Neuron (in vitro differentiated cells): ENCODE measurements around the gene ZNF184.
"Not testable (repeated sequence)": the region's sequence is repeated elsewhere in the genome, so short reads cannot be mapped to it uniquely, and the experiment has no call there.

Source experiments
- H2AFZ ChIP-seq: one replicate; pipeline ENCODE4 v1.6.1; 2013; ENCODE audit warnings: low read depth, mild to moderate bottlenecking, inconsistent platforms, low read length, moderate library complexity
- H3K27me3 ChIP-seq: one replicate; pipeline ENCODE4 v1.6.1; 2013; ENCODE audit warnings: low read length; ENCODE audit not compliant: insufficient read depth
- H3K36me3 ChIP-seq: one replicate; pipeline ENCODE4 v1.6.1; 2013; ENCODE audit warnings: low read length; ENCODE audit not compliant: insufficient read depth
- H3K4me1 ChIP-seq: one replicate; pipeline ENCODE4 v1.6.1; 2013; ENCODE audit warnings: low read length; ENCODE audit not compliant: insufficient read depth
- H3K4me3 ChIP-seq: 2 replicates; pipeline ENCODE4 v1.5.1; 2013; ENCODE audit warnings: mild to moderate bottlenecking, low read length, moderate library complexity
- H3K9me3 ChIP-seq: one replicate; pipeline ENCODE4 v1.6.1; 2013; ENCODE audit warnings: low read length

The ZNF184 gene

DNA sequence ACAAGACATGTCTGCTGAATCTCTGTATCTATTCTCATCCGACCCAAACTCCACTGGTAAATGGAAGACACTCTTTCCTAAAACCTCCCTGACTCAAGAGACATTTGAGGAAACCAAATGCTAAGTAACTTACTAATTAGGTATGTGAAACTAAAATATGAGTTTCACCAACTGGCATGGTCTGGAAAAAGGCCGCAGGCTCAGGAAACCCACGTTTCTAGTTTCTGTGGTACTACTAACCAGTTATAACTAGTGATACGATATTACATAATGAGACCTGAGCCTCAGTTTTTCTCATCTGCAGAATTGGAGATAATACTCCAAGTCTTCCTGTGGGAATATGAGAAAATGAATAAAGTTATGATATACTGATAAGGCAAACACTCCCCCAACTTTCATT lies 44.4 kb downstream of the ZNF184 start:
- H3K36me3 ChIP-seq = no peaks in the 10 kb centered on the region
- H3K4me3 ChIP-seq = no peak overlapping the region
- no peaks in the 10 kb centered on the region for H3K4me1 ChIP-seq
- H3K9me3 ChIP-seq = peaks cover 3% of the 10 kb centered on the region
- no peak overlapping the region for H2AFZ ChIP-seq
- H3K27me3 ChIP-seq = no peaks in the 10 kb centered on the region

DNA sequence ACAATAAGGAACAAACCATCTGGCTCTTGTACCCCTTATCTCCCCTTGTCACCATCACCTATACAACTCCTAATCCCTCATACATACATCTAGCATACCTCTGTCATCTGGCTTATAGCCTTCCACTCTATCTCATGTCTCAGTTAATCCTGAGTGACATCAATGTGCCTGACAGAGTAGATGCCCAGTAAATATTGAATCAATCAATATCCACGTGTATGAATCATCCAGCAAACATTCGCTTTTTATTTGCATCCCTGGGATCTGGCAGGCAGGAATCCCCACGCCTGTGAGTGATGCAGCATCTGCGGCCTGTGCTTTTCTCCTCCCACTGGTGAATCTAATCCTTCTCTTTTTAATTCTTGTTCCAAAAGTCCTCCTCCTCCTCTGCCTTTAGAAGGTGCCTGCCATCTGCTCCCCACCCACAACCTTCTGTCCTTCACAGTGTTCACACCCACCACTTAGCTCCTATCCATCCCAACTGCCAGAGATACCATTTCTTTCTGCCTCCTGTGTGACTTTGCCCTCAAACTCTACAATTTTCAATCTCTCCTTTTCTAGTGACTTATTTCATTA lies 46.8 kb downstream of the ZNF184 start:
- Histone ChIP-seq H3K27me3 (no peaks in the 10 kb centered on the region), H3K4me1 (no peaks in the 10 kb centered on the region), H3K4me3 (no peak overlapping the region), H3K36me3 (no peaks in the 10 kb centered on the region), H3K9me3 (peaks cover 2% of the 10 kb centered on the region), H2AFZ (no peak overlapping the region)

DNA sequence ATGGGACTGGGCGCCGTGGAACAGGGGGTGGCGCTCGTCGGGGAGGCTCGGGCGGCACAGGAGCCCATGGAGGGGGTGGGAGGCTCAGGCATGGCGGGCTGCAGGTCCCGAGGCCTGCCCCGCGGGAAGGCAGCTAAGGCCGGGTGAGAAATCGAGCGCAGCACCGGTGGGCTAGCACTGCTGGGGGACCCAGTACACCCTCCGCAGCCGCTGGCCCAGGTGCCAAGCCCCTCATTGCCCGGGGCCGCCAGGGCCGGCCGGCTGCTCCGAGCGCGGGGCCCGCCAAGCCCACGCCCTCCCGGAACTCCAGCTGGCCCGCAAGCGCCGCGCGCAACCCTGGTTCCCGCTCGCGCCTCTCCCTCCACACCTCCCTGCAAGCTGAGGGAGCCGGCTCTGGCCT lies 48.1 kb downstream of the ZNF184 start:
- not testable (repeated sequence) for H2AFZ ChIP-seq, H3K36me3 ChIP-seq, H3K4me1 ChIP-seq, H3K27me3 ChIP-seq, H3K4me3 ChIP-seq, H3K9me3 ChIP-seq

DNA sequence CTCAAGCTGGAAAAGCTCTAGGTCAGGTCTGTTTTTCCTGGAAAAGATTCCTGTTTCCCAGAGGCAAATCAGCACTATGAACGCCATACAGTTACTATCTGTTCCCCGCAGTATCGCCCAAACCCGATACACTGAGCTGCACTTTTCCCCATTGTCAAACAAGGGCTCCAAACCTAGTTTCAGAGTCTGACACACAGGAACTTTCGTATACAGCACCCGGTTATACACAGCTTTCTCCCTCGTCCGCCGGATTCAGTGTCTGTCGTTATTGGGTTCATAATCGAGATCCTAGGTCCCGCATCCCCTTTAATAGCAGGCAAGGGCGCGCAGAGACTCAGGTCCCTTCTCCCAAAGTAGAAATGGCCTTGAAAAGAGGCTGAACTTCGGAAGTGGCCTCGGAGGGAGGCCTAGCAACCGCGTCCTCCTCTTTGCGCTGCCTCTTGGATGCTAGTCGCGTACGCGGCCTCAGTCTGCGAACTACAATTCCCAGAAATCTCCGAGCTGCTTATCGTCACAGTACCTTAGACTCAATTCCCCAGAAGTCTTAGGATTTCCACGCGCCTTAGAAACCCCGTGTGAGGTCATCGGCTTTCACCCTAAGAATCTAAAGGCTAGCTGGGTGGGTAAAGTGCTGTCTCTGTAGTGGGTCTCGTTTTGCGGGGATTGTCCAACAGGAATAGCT lies 50.1 kb downstream of the ZNF184 start:
- H3K4me3 ChIP-seq = no peak overlapping the region

DNA sequence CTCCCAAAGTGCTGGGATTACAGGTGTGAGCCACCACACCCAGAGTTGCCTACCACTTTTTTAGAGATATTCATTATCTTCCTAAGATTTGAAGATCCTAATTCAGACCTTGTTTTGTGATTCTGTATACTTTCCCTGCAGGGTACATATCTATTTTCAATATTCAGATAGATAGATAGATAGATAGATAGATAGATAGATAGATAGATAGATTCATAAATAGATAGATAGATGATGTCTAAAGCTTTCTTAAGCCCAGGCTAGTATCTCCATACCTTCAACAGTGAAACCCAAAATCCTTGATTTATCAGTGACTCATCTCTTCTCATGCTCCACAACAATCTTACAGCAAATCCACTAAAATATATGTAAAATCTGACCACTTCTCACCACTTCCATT lies 53.5 kb downstream of the ZNF184 start:
- Histone ChIP-seq H3K27me3 (no peaks in the 10 kb centered on the region), H3K4me3 (no peak overlapping the region), H3K4me1 (no peaks in the 10 kb centered on the region)

More for the DNA sequence above, 50.1 kb downstream of the ZNF184 start:
- no peaks in the 10 kb centered on the region for H3K36me3 ChIP-seq
- no peaks in the 10 kb centered on the region for H3K9me3 ChIP-seq
- H3K4me1 ChIP-seq = no peaks in the 10 kb centered on the region
- H3K27me3 ChIP-seq = no peaks in the 10 kb centered on the region
- H2AFZ ChIP-seq = no peak overlapping the region

DNA sequence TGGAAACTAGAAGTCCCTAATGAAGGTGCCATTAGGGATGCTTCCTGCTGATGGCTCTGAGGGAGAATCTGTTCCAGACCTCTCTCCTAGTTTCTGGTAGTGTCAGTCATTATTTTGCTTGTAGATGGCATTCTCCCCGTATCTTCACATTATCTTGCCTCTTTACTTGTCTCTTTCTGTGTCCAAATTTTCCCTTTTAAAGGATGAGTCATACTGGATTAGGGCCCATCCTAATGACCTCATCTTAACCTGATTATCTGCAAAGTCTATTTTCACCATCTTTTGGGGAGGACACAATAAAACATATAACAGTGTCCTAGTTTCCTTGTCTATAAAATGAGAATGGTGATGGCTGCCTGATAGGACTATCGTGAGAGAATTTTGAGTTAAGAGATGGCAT lies 57.0 kb downstream of the ZNF184 start:
- no peak overlapping the region for H2AFZ ChIP-seq
- no peak overlapping the region for H3K4me3 ChIP-seq
- H3K27me3 ChIP-seq = no peaks in the 10 kb centered on the region
- no peaks in the 10 kb centered on the region for H3K9me3 ChIP-seq
- H3K36me3 ChIP-seq = no peaks in the 10 kb centered on the region
- H3K4me1 ChIP-seq = no peaks in the 10 kb centered on the region

More for the DNA sequence above, 53.5 kb downstream of the ZNF184 start:
- Histone ChIP-seq H2AFZ (no peak overlapping the region), H3K36me3 (no peaks in the 10 kb centered on the region), H3K9me3 (no peaks in the 10 kb centered on the region)

DNA sequence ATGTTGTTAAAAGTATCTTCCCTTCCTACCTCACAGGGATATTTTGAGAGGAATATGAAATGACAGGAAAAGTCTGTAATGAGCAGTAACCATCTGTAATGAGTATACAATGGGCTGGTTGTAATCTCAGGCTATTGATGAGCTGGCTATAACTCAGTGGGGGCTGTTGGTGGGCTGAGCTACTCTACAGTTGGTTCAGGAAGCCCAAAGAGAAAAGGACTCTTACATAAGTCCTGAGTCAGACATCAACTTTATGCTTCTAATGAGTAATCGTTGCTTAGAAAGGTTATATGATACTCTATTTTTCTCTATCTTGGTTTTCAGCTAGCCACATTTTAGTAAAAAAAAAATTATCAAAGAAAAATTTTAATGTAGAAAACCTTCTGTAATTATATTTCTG lies 57.9 kb downstream of the ZNF184 start:
- H3K4me1 ChIP-seq = no peaks in the 10 kb centered on the region
- no peaks in the 10 kb centered on the region for H3K36me3 ChIP-seq
- no peaks in the 10 kb centered on the region for H3K9me3 ChIP-seq
- no peak overlapping the region for H3K4me3 ChIP-seq
- no peak overlapping the region for H2AFZ ChIP-seq
- H3K27me3 ChIP-seq = no peaks in the 10 kb centered on the region

DNA sequence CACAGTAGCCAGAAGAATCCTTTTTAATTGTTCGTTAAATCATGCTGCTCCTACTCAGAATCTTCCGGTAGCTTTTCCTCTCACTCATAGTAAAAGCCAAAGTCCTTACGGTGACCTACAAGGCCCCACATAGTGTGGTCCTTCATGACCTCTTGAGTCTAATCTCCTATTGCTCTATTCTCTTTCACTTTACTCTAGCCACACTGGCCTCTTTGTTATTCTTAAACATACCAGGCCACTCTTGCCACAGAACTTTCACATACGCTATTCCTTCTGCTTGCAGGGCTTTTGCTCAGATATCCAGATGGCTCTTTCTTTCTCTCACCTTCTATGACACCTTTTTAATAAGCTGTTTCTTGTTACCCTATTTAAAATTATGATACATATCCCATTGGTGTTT lies 58.6 kb downstream of the ZNF184 start:
- H3K9me3 ChIP-seq = no peaks in the 10 kb centered on the region
- H3K4me1 ChIP-seq = no peaks in the 10 kb centered on the region
- no peak overlapping the region for H3K4me3 ChIP-seq
- H3K27me3 ChIP-seq = no peaks in the 10 kb centered on the region
- H3K36me3 ChIP-seq = no peaks in the 10 kb centered on the region
- H2AFZ ChIP-seq = no peak overlapping the region

DNA sequence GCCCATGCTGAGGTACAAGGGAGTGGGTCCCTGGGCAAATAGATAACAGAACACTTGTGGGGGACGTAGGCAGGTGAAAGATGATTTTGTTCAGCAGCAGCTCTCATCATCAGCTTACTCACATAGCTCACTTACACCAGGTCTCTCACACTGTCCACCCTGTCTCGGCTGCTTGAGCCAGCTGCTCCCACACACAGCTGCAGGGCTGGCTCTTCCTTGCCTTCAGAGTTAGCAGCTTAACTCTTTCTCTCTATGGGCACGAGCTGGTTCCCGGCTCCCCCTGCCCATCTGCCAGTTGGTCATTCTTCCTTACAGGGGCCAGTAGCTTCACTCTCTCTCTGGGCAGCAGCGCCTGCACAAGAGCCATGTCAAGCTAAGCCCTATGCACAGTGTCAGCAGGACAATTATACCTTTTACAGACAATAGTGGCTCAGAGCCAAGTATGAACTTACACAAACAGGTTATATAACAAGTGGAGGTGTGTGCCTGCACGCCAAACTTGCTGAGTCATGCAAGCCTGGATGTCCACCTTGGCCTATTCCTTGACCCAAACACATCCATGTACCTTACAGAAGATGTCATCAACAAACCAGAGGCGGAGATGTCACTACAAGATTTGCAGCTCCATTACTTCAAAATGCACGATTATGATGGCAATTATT lies 65.6 kb downstream of the ZNF184 start:
- H3K4me3 ChIP-seq = no peak overlapping the region
- no peak overlapping the region for H2AFZ ChIP-seq
- peaks cover 3% of the 10 kb centered on the region for H3K9me3 ChIP-seq
- H3K36me3 ChIP-seq = no peaks in the 10 kb centered on the region
- no peaks in the 10 kb centered on the region for H3K4me1 ChIP-seq
- H3K27me3 ChIP-seq = no peaks in the 10 kb centered on the region

DNA sequence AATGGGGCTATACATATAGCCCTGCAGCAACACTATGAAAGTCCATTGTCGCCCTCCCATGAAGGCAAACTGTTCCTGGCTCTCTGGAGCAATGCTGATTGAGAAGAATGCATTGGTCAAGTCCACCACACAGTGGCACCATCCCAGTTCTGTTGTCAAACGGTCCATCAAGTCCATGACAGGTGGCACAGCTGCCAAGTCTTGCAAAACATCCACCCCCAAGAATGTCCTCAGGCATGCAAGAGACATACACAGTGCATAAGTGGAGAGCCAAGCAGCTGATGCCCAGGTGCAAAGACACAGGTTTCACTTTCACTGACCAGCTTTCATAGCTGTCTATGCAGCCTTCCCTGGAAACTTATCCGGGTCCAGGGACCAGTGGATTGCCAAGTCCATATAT lies 66.8 kb downstream of the ZNF184 start:
- Histone ChIP-seq H3K27me3 (no peaks in the 10 kb centered on the region), H3K4me1 (no peaks in the 10 kb centered on the region), H2AFZ (no peak overlapping the region), H3K9me3 (peaks cover 9% of the 10 kb centered on the region), H3K36me3 (peaks cover under 1% of the 10 kb centered on the region), H3K4me3 (no peak overlapping the region)

DNA sequence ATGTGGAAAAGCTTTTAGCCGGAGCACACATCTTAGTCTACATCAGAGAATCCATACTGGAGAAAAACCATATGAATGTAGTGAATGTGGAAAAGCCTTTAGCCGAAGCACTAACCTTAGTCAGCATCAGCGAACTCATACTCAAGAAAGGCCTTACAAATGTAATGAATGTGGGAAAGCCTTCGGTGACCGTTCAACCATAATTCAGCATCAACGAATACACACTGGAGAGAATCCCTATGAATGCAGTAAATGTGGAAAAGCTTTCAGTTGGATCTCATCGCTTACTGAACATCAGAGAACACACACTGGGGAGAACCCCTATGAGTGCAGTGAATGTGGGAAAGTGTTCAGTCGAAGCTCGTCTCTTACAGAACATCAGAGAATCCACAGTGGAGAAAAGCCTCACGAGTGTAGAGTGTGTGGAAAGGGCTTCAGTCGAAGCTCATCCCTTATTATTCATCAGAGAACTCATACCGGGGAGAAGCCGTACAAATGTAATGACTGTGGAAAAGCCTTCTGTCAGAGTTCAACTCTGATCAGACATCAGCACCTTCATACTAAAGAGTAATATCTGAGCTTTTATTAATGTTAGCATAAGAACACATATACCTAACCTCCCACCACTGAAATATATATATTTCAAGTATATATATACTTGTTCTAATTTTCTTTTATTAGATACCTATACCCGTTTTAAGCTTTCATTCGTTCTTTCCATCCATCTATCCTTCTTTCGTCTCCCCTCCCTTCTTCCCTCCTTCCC lies 71.8 kb downstream of the ZNF184 start:
- peaks cover 5% of the 10 kb centered on the region for H3K36me3 ChIP-seq
- no peaks in the 10 kb centered on the region for H3K27me3 ChIP-seq
- no peaks in the 10 kb centered on the region for H3K4me1 ChIP-seq
- no peak overlapping the region for H2AFZ ChIP-seq
- peaks cover 31% of the 10 kb centered on the region for H3K9me3 ChIP-seq
- no peak overlapping the region for H3K4me3 ChIP-seq
